ENCODE results near the gene ANG.
"Not testable (repeated sequence)": the region's sequence is repeated elsewhere in the genome, so short reads cannot be mapped to it uniquely, and the experiment has no call there.

ANG gene

DNA sequence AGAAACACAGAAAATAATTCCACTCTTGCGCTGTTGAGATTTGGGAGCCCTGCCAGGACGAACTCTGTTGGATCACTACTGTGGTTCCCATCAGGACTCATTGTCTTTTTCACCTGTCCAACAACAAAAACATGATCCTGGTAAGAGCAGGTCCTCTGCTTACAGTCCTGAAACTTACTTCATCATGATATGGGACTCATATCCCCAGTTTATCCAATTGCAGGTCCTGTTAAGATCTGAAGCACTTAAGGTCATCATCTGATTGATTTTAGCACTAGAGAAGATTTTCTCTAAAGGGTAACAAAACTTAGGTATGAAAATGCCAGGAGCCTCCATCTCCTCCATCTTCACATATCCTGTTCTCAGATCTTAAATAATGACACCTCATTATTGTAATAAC, 47.0 kb upstream of the ANG start, which contains the start of gene OR6S1 (continued):
- TF ChIP-seq, protein P1, sequence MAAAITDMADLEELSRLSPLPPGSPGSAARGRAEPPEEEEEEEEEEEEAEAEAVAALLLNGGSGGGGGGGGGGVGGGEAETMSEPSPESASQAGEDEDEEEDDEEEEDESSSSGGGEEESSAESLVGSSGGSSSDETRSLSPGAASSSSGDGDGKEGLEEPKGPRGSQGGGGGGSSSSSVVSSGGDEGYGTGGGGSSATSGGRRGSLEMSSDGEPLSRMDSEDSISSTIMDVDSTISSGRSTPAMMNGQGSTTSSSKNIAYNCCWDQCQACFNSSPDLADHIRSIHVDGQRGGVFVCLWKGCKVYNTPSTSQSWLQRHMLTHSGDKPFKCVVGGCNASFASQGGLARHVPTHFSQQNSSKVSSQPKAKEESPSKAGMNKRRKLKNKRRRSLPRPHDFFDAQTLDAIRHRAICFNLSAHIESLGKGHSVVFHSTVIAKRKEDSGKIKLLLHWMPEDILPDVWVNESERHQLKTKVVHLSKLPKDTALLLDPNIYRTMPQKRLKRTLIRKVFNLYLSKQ (tag by site-specific recombination; IDR thresholded peaks at IDR 0.05; ENCODE audit: borderline replicate concordance) = no peak
- TF ChIP-seq ZNF302 (tag by site-specific recombination; IDR thresholded peaks at IDR 0.05; ENCODE audit: low read depth) = no peak
- TF ChIP-seq, protein P2, sequence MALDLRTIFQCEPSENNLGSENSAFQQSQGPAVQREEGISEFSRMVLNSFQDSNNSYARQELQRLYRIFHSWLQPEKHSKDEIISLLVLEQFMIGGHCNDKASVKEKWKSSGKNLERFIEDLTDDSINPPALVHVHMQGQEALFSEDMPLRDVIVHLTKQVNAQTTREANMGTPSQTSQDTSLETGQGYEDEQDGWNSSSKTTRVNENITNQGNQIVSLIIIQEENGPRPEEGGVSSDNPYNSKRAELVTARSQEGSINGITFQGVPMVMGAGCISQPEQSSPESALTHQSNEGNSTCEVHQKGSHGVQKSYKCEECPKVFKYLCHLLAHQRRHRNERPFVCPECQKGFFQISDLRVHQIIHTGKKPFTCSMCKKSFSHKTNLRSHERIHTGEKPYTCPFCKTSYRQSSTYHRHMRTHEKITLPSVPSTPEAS (tag by site-specific recombination; IDR thresholded peaks at IDR 0.05) = no peak
- TF ChIP-seq, protein P3, sequence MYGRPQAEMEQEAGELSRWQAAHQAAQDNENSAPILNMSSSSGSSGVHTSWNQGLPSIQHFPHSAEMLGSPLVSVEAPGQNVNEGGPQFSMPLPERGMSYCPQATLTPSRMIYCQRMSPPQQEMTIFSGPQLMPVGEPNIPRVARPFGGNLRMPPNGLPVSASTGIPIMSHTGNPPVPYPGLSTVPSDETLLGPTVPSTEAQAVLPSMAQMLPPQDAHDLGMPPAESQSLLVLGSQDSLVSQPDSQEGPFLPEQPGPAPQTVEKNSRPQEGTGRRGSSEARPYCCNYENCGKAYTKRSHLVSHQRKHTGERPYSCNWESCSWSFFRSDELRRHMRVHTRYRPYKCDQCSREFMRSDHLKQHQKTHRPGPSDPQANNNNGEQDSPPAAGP (tag by site-specific recombination; IDR thresholded peaks at IDR 0.05) = no peak

DNA sequence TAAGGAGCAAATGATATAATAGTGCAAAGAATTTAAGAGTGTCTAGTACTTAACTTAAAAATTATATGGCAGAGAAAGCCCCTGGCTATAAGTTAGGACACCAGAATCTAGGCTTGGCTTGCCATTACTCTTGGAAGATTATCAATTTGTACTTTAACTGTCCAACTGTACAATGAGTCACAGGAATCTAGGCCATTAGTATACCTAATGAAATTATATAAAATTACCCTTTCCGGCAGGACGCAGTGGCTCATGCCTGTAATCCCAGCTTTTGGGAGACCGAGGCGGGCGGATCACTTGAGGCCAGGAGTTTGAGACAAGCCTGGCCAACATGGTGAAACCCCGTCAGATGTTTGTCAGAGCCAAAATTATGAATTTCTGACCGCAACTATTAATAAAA, 46.4 kb upstream of the ANG start:
- Histone ChIP-seq H3K4me1 (ENCODE audit: control insufficient read depth, insufficient read depth, low read length) (no peaks in the 10 kb centered on the region), H3K4me3 (ENCODE audit: low read depth, low read length) (no peak overlapping the region), H3K27ac (ENCODE audit: extremely low read depth, low read depth, low read length) (no peak overlapping the region), H3K36me3 (ENCODE audit: control insufficient read depth in 2 of 2, insufficient read depth in 1 of 2, low read length in 2 of 2) (no peaks in the 10 kb centered on the region), H3K9me3 (ENCODE audit: control insufficient read depth, insufficient read depth, low read depth, low read length) (no peaks in the 10 kb centered on the region)
- ChIA-PET POLR2A (no interaction called here), CTCF (interaction anchor here (0.7 to 0.8 kb wide), 2 partner anchors 49 to 226 kb away, joined by 4 read pairs; no protein-coding TSS in a partner anchor)
- TF ChIP-seq, protein P4, sequence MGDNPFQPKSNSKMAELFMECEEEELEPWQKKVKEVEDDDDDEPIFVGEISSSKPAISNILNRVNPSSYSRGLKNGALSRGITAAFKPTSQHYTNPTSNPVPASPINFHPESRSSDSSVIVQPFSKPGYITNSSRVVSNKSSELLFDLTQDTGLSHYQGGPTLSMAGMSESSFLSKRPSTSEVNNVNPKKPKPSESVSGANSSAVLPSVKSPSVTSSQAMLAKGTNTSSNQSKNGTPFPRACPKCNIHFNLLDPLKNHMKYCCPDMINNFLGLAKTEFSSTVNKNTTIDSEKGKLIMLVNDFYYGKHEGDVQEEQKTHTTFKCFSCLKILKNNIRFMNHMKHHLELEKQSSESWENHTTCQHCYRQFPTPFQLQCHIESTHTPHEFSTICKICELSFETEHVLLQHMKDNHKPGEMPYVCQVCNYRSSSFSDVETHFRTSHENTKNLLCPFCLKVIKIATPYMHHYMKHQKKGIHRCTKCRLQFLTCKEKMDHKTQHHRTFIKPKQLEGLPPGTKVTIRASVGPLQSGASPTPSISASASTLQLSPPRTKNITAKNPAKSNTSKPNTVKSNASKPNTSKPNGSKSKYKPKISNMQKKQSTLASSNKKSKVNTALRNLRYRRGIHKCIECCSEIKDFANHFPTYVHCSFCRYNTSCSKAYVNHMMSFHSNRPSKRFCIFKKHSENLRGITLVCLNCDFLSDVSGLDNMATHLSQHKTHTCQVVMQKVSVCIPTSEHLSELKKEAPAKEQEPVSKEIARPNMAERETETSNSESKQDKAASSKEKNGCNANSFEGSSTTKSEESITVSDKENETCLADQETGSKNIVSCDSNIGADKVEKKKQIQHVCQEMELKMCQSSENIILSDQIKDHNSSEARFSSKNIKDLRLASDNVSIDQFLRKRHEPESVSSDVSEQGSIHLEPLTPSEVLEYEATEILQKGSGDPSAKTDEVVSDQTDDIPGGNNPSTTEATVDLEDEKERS (tag by site-specific recombination; IDR thresholded peaks at IDR 0.05) = no peak

DNA sequence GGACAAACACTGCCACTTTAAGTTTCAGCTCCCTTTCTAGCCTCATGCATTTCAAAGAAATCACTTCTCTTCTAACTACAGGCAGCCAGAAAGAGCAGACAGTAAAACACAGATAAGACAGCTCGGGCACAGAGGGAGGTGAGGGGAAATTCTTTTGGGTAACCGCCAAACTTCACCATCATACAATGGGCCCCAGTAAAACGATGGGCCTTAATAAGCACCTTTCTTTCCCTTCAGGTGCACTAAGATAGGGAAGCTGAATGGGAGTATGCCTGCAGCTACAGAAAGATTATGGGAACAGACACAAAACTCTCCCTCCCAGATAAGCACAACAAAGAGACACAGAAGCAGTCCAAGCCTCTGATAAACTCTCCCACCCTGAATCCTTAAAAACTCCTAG, 45.8 kb upstream of the ANG start:
- POLR2A ChIA-PET; H3K4me3 ChIP-seq (ENCODE audit: low read depth, low read length): not testable (repeated sequence)

DNA sequence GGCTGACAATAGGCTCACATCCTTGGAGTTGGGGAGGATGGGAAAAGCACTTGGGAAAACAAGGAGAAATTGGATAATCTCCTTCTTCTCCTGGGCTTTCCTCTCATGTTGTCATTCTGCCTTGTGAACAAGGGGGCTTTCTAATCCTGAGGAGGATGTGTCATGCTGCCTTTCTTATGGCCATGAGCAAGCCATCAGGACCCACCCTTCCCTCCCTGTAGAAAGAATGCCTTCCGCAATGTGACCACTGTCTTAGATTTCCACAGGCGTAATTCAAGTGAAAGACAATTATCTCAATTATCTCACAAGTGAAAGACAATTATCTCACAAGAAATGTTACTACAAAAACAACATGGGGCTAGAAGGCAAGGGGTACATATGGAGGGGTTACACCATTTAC, 44.0 kb upstream of the ANG start:
- H3K36me3 ChIP-seq (ENCODE audit: control insufficient read depth in 2 of 2, insufficient read depth in 1 of 2, low read length in 2 of 2) = no peaks in the 10 kb centered on the region
- TF ChIP-seq, protein P3 (tag by site-specific recombination; IDR thresholded peaks at IDR 0.05) = no peak
- TF ChIP-seq ZNF747 (tag by site-specific recombination; IDR thresholded peaks at IDR 0.05) = no peak
- TF ChIP-seq, protein P5, sequence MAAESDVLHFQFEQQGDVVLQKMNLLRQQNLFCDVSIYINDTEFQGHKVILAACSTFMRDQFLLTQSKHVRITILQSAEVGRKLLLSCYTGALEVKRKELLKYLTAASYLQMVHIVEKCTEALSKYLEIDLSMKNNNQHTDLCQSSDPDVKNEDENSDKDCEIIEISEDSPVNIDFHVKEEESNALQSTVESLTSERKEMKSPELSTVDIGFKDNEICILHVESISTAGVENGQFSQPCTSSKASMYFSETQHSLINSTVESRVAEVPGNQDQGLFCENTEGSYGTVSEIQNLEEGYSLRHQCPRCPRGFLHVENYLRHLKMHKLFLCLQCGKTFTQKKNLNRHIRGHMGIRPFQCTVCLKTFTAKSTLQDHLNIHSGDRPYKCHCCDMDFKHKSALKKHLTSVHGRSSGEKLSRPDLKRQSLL (tag by site-specific recombination; IDR thresholded peaks at IDR 0.05) = no peak
- TF ChIP-seq, protein P6, sequence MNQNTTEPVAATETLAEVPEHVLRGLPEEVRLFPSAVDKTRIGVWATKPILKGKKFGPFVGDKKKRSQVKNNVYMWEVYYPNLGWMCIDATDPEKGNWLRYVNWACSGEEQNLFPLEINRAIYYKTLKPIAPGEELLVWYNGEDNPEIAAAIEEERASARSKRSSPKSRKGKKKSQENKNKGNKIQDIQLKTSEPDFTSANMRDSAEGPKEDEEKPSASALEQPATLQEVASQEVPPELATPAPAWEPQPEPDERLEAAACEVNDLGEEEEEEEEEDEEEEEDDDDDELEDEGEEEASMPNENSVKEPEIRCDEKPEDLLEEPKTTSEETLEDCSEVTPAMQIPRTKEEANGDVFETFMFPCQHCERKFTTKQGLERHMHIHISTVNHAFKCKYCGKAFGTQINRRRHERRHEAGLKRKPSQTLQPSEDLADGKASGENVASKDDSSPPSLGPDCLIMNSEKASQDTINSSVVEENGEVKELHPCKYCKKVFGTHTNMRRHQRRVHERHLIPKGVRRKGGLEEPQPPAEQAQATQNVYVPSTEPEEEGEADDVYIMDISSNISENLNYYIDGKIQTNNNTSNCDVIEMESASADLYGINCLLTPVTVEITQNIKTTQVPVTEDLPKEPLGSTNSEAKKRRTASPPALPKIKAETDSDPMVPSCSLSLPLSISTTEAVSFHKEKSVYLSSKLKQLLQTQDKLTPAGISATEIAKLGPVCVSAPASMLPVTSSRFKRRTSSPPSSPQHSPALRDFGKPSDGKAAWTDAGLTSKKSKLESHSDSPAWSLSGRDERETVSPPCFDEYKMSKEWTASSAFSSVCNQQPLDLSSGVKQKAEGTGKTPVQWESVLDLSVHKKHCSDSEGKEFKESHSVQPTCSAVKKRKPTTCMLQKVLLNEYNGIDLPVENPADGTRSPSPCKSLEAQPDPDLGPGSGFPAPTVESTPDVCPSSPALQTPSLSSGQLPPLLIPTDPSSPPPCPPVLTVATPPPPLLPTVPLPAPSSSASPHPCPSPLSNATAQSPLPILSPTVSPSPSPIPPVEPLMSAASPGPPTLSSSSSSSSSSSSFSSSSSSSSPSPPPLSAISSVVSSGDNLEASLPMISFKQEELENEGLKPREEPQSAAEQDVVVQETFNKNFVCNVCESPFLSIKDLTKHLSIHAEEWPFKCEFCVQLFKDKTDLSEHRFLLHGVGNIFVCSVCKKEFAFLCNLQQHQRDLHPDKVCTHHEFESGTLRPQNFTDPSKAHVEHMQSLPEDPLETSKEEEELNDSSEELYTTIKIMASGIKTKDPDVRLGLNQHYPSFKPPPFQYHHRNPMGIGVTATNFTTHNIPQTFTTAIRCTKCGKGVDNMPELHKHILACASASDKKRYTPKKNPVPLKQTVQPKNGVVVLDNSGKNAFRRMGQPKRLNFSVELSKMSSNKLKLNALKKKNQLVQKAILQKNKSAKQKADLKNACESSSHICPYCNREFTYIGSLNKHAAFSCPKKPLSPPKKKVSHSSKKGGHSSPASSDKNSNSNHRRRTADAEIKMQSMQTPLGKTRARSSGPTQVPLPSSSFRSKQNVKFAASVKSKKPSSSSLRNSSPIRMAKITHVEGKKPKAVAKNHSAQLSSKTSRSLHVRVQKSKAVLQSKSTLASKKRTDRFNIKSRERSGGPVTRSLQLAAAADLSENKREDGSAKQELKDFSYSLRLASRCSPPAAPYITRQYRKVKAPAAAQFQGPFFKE (tag by site-specific recombination; IDR thresholded peaks at IDR 0.05; ENCODE audit: borderline replicate concordance) = no peak
- POLR2A ChIA-PET = no interaction called here
- CTCF ChIA-PET = interaction anchor here (0.7 kb wide), 1 partner anchor 50 kb away, joined by 3 read pairs; no protein-coding TSS in a partner anchor
- no peaks in the 10 kb centered on the region for H3K4me1 ChIP-seq (ENCODE audit: control insufficient read depth, insufficient read depth, low read length)
- no peak overlapping the region for H3K4me3 ChIP-seq (ENCODE audit: low read depth, low read length)
- no peaks in the 10 kb centered on the region for H3K9me3 ChIP-seq (ENCODE audit: control insufficient read depth, insufficient read depth, low read depth, low read length)
- no peak overlapping the region for H3K27ac ChIP-seq (ENCODE audit: extremely low read depth, low read depth, low read length)

More for the DNA sequence above, 45.8 kb upstream of the ANG start:
- not testable (repeated sequence) for H3K36me3 ChIP-seq (ENCODE audit: control insufficient read depth in 2 of 2, insufficient read depth in 1 of 2, low read length in 2 of 2); H3K4me1 ChIP-seq (ENCODE audit: control insufficient read depth, insufficient read depth, low read length); H3K9me3 ChIP-seq (ENCODE audit: control insufficient read depth, insufficient read depth, low read depth, low read length); H3K27ac ChIP-seq (ENCODE audit: extremely low read depth, low read depth, low read length)
- CTCF ChIA-PET = interaction anchor here (0.7 to 0.8 kb wide), 2 partner anchors 48 to 227 kb away, joined by 4 read pairs; no protein-coding TSS in a partner anchor
- peak; percentile 33; the same call in 1 of the 2 replicates for TF ChIP-seq ZNF341 (tag by site-specific recombination; IDR thresholded peaks at IDR 0.05; ENCODE audit: low read depth)
